Iris pigment epithelial cell (primary cell): ENCODE results near the gene ERN1.
"Not testable (repeated sequence)": the region's sequence is repeated elsewhere in the genome, so short reads cannot be mapped to it uniquely, and the experiment has no call there.

ENCODE experiments used
- DNase-seq: peaks from one replicate; pipeline ENCODE4 v3.0.0-alpha.2; 2011; ENCODE audit warnings: low read depth

The ERN1 gene

DNA sequence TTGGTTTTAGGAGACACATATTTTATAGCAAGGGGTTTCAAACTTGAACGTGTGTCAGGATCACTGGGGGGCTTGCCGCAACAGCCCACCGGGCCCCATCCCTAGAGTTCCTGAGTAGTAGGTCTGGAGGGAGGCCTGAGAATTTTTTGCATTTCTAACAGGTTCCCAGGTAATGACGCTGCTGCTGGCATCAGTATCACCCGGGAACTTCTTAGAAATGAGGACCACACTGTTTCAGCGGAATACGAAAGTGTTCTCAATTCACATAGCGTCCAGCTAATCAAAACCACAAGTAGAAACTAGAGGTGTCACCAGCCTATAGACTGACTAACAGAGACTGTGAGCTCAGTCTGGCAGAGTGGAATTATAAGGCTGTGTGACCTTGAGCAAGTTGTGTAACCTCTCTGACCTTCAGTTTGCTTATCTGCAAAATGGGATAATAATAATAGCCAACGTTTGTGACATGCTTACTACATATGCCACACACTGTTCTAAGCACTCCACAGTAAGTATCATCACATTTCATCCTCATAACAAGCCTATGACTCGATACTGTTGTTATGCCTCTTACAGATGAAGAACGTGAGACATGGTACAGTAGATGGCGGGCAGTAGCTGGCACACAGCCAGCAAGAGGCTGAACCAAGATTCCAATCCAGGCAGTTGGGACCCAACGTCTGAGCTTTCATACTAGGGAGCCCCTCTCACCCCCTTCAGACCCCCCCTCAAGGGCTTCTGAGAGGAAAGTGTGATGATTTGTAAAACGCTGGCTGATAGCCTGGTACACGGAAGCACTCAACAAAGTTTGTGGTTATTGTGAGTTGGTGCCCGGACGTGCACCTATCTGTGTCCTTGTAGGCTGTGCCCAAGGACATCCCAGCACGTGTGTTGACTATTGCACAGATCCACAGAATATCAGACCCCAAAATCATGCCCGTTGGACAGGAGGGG lies 104.9 kb downstream of the ERN1 start:
- peak; percentile 34 for DNase-seq

DNA sequence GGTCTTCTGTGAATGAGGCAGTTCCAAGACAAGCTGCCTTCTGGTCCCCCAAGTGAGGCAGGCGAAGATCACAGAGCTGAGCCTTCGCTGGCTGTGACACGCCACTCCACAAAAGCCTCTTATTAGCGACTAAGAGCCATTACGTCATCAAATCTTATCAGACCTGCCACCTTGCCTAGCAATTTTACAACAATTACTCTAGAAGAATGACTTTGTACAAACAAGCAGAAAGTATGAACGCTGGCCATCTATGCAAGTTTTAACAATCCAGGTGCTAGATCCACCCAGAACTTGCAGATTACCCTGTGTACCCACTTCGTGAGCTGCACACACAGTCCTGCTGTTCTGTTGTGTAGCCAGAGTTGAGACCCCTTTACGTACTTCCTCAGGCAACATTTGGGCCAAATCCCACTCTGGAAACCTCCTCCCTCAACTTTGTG lies 105.7 kb downstream of the ERN1 start:
- DNase-seq: no peak

DNA sequence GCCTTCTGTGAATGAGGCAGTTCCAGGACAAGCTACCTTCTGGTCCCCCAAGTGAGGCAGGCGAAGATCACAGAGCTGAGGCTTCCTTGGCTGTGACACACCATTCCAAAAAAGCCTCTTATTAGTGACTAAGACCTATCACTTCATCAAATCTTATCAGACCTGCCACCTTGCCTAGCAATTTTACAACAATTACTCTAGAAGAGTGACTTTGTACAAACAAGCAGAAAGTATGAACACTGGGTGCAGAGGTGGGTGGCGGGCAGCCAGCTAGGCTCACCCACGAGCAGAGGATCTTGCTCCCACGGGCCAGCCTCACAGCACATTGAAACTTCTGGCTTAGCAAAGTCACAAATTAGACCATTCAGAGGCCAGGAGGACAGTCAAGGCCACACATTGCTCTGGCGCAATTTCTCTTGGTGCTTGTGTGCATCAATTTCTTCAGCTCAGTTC lies 107.3 kb downstream of the ERN1 start:
- DNase-seq: no peak

DNA sequence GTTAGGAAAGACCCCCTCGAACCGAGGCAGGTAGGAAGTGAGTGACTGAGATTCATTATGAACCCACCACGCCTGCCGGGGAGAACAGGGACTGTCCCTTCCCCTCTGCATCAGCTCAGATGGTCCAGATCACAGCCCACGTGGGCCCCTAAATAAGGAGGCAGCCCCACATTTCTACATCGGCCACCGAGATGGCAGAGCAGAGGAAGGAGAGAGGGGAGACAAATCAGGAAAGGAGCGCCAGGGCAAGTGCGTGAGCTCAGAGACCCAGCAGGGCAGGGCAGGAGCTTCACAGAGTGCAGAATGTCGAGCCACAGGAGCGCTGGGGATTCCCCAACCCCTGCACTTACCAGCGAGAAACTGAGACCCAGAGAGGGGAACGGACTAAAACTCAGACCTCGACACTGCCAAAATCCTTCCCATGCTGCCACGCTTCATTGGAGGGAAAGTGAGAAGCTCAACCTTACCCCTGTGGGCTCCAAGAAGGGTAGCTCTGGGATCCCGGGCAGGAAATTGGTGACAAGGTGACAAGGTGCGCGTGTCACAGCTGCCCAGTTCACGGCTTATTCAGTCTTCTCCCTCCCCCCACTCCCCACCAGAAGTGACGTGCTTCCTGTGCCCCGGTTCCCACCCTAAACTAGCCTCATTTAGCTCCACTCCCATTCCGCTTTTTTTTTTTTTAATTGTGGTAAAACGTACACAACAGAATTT lies 109.7 kb downstream of the ERN1 start, which contains the start of gene ICAM2:
Gene ICAM2, minus strand, starts transcription at position 578 of the 711 bp plus-strand sequence. CDS start 13,942 bp downstream, outside the sequence.
- DNase-seq: no peak

DNA sequence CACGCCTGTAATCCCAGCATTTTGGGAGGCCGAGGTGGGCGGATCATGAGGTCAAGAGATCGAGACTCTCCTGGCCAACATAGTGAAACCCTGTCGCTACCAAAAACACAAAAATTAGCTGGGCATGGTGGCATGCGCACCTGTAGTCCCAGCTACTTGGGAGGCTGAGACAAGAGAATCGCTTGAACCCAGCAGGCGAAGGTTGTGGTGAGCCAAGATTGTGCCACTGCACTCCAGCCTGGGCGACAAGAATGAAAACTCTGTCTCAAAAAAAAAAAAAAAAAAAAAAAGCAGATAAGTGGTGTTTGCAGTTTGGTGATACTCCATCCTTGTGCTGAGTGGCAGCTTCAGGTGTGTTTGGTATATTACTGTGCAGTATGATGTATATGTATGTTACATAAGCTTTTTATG lies 110.4 kb downstream of the ERN1 start:
- DNase-seq: not testable (repeated sequence)

DNA sequence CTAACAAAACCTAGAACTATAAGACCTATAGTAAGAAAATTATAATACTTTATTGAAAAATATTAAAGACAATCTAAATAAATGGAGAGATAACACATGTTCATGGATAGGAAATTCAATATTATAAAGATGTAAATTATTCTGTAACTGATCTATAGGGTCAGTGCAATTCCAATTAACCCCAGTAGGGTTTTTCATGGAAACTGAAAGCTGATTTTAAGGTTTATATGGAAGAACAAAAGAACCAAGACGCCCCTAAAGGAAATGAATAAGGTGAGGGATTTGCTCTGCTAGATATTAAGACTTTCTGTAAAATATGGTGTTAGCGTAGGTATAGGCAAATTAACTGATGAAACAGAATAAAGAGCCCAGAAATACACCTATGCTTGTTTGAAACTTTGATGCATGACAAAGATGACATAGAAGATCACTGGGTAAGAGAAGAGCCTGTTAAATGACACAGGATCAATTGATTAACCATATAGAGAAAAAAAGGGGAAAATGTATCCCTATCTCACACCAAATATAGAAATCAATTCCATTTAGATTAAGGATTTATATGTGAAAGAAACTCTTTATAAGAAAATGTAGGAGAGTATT lies 112.5 kb downstream of the ERN1 start:
- no peak for DNase-seq

DNA sequence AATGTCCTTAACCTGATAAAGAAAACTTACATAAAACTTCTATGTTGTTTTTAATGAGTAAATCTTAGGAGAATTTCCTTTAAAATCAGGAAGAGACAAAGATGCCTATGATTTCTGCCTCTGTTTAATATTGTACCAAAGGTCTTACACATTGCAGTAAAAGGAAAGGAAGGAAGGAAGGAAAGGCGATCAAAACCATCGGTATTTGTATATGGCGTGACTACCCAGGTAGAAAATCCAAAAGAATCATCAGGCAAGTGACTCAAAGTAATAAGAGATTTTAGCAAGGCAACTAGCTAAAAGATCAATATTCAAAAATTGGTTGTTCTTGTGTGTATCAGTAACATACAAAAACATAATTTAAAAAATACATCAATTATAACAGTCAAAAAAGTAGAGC lies 113.0 kb downstream of the ERN1 start:
- DNase-seq: no peak

DNA sequence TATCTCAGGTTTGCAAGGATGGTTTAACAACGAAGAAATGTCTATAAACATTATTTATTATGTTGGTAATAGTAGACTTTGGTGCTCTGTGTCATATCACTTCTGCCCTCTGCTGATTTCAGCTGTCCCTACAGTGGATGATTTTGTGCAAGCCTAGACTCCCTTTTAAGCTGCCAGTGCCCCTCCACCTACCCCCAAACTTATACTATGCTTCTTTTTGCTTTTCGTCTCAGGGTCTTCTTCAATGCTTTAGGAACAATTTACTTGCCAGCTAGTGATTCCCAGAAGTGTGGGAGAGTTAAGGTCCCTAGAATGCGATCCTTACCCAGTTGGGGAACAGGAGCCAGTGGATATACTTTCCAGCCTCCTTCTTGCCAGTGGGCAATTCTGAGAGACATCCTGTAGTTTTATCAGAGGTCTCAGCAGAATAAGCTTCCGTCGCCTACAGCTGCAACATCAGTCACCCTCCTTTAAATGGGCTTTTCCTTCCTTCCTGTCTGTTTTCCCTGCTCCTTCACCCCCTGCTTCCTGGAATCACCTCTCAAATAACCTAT lies 113.6 kb downstream of the ERN1 start:
- DNase-seq: no peak

DNA sequence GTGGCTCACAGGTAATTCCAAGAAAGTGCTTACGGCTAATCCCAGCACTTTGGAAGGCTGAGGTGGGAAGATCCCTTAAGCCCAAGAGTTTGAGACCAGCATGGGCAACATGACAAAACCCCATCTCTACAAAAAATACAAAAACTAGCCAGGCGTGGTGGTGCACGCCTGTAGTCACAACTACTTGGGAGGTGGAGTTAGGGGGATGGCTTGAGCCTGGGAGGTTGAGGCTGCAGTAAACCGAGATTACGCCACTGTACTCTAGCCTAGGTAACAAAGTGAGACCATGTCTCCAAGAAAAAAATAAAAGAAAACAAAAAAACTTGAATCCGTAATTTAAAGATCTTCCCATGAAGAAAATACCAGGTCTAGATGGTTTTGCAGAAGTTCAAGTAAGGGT lies 114.5 kb downstream of the ERN1 start:
- DNase-seq: no peak

DNA sequence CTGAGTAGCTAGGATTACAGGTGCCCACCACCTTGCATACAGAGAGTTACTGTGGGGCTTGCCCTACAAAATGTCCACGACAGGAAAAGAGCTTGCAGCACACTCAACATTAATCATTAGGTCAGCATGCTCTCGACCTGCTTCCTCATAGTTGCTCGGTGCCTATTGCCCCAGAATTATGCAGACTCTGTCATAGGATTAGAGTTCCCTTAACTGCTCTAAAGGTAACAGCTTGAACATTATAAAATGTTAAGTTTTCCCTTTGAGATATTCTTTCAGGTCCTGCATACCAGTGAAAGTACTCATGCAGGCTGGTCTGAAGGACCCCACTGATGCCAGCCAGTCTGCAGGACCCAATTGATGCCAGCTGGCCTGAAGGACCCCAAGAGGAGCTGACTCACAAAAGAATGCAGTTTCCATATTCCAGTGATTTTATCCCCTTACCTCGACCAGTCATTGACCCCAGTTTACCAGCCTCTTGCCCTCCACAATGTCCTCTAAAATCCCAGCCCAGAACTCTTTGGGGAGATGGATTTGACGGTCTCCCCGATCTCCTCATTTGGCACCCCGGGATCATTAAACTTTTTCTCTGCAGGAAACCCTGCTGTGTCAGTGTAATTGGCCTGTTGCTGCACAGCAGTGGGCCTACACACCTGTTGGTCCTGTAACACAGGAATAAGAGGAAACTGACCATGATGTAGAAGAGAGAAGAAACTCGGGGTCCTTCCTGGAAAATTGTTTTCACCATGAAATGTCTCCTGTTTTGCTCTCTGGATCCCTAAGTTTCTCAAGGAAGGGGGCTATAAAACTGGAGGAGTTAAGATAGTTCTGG lies 120.2 kb downstream of the ERN1 start:
- DNase-seq: peak; percentile 45

DNA sequence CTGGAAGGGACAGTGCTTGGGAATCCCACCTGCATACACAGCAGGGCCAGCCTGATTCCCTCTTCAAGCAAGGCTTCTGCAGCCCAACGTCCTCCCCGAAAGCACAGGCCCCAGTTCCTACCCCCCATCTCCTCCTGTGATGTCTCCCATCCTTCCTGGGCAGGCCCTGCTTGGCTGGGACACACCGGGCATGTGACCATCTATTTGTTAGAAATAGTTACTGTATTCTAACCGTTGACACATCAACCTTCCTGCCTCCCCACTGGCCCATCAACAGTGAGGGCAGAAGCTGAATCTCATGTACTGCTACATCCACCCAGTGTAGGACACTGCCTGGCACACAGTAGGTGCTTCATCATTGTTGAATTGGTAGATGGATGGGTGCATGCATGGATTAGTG lies 121.1 kb downstream of the ERN1 start:
- no peak for DNase-seq

DNA sequence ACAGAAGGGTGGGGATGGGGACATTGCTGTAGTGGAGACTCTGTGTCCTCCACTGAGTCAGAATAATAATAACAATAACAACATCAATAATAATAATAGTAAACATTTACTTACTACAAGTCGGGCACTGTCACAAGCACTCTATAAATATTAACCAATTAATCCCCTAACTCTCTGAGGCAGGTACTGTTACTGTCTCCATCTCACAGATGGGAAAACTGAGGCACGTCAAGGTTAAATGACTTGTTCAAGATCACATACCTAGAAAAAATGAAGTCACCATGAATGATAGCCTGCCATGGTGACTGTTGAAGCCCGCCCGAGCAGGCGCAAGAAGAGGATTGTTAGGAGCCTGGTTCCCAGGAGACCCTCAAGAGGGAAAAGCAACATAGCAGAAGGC lies 121.6 kb downstream of the ERN1 start:
- DNase-seq: no peak

DNA sequence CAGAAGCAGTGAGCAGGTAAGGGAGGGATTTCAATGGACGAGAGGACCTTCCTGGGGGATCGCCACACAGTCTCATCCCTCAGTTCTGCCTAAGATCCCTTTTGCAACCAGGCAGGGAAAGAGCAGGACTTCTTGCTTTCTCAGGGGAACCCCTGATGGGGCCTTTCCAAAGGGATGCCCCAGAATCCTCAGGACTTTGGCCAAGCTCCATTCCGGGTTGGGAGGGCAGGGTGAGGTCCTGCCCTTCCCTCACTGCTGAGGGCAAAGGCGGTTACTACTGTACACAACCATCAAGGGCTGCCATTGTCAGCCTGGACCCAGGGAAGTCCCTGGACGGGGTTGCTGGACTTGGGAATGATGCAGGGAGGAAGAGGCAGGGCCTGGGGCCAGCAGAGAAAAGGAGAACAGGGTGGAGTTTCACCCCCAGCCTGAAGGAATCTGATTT lies 122.1 kb downstream of the ERN1 start:
- DNase-seq: no peak

DNA sequence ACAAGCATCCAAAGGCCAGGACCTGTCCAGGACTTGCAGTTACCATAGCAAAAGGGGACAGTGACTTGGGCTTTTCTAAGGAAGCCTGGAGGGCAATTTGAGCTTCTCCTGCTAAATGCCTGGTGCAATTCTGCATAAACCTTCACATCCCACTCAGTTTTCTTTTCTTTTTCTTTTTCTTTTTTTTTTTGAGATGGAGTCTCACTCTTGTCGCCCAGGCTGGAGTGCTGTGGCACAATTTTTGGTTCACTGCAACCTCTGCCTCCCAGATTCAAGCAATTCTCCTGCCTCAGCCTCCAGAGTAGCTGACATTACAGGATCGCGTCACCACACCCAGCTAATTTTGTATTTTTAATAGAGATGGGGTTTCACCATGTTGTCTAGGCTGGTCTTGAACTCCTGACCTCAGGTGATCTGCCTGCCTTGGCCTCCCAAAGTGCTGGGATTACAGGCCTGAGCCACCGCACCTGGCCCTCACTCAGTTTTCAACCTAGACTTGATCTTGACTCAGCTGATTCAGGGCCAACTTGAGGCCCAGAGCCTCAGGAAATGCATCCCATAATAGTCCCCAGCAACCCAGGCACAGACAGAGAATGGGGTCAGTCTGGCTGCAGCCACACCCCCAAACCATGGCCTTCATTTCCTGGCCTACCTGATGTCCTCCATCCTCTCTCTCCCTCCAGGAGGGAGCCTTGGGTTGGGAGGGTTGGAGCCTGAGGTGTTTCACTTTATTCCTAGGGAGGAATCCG lies 122.7 kb downstream of the ERN1 start:
- not testable (repeated sequence) for DNase-seq

DNA sequence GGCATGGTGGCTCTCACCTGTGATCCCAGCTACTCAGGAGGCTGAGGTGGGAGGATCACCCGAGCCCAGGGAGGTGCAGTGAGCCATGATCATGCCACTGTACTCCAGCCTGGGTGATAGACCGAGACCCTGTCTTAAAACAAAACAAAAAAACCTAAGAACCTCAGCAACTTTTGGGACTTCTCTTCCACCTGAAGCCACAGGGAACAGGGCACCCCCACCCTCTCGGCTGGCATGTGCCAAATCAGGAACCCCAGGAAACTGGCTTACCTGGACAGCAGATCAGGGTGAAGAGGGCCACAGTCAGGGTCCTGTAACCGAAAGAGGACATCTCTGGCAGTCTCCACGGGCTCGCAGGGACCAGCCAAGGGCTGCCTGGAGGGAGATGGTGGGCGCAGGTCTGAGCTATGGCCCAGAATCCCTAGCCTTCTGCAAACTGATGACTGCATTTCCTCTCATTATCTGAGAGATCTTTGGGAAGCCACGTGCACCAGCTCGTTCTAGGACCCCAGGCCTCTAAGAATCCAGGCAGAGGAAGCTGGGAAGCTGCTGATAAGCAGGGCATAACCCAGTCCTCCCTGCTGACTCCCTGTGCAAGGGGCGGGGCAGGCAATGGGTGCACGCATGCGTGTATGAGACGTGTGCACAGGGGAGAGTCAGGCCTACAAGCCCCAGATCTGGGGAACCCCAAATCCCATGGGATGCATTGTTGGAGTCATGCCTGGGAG lies 123.4 kb downstream of the ERN1 start:
- no peak for DNase-seq

DNA sequence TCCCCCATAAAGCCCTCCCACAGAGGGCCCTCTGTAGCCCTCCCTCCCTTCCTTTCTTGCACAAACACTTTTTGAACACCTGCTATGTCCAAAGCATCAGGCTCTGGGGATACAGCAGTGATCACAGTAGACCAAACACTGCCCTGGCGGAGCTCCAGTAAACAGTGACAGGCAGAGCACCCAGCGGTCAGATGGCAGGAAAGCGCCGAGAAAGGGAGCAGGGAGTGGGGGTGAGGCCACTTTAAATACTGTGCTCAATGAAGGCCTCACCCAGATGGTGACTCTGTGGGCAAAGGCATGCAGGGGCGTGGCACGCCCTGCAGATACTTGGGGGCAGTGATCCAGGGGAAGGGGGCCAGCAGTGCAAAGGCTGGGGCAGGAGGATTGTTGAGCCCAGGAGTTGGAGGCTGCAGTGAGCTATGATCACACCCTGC lies 124.2 kb downstream of the ERN1 start:
- DNase-seq: no peak

DNA sequence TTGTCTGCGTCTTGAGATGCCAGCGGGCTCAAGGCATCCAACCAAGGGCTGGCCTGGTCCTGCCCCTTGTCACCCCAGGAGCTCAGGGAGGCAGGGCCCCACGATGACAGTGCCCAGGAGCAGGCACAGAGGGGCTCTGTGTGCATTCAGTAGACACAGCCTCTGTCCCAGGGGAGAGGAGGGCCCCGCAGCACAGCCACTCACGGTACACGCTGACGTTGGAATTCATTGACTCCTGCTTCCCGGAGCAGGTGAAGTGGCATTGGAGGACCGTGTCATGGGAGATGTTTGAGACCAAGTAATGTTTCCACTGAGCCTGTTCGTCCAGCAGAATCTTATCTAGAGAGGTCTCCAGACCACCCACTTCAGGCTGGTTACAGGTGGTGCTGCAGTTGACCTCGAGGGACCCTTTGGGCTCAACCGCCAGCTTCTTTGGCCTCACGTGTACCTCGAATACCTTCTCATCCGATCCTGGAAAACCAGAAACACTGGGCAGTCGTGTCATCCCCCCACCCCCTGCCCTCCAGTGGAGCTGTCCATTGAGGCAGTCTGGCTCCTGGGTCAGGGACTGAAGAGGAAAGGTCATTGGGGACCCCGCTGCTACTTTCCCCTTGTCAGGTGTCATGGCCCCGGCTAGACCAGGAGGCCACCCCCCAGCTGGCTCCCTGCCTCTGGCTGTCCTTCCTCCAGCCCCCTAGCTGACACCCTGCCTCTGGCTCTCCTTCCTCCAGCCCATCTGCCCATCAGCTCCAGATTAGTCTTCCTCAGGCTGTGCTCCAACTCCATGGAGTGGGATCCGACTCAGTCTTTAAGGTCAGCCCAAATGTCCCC lies 124.8 kb downstream of the ERN1 start:
- DNase-seq: no peak

DNA sequence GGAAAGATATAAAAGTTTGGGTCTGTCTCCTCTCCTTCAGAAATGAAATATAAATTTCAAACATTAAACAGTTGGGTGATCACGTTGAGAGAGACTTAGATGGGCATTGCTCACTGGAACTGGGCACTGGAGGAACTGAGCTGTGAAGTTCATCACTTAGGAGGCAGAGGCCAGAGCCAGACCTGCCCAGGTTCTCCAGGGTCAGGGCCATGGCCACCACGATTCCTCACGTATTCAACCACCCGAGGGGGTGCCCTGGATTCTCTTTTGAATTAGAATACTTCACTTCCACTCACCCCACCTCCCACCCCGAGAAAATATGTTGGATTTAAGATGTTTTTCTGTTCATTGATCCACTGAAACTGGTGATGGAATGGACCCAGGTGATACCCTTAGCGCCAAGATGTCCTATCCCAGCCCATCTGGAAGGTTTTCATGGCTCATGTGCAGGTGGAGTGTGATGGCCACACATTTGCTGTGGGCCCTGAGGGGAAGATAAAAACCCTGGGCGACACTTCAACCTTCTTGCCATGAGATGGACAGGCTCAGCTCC lies 125.7 kb downstream of the ERN1 start:
- no peak for DNase-seq
